Measurements from ENCODE around the gene NNAT. TPM values are rescaled to one million over a fixed set of nuclear protein-coding genes. Genes with fewer than 3 reads are reported as not detected.
A peak's percentile ranks its signal among the peaks of the same experiment; 100 is the strongest.
"Not testable (repeated sequence)": the region's sequence is repeated elsewhere in the genome, so short reads cannot be mapped to it uniquely, and the experiment has no call there.

The NNAT gene, protein sequence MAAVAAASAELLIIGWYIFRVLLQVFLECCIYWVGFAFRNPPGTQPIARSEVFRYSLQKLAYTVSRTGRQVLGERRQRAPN
- total RNA-seq = 10 to 100 TPM in 1 of 4 donors, 1 to 10 TPM in 1, not detected in 2; 1.5 to 10.5 TPM

DNA sequence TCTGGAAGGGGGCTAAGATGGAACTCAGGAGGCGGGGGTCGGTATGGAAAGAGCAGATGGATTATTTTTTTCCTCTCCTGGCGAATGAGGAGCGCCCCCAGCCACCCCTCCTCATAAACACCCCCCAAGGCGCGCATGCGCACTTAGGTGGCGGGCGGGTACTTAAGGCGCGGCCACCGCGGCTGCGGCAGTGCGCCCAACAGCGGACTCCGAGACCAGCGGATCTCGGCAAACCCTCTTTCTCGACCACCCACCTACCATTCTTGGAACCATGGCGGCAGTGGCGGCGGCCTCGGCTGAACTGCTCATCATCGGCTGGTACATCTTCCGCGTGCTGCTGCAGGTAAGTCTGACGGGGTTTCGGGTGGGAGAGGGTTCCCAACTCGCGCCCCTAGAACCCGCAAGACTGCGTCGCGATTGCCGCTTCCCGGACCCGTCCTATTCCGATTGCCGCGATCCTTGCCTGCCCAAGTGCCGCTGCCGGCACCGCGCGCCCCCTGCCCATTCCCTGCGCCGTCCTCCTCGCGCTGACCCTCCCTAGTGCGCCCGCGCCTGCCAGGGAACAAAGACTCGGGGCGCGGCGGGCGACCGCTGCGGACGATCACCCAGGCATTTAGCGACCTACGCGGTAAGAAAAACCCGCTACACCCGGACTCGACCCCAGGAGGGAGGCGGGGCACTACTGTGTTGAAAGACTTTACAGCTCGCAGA, at the start of gene NNAT:
NNAT (plus strand) TSS at position 190 of the 711 bp plus-strand sequence; CDS start at position 272, 82 bp downstream.
- no peak for DNase-seq
- intact Hi-C loops (cut with DNase I; ENCODE audit: low total_unique reads) = loop anchor here (10.0 kb wide), 1 partner anchor 136 kb away; no protein-coding TSS in a partner anchor
- Histone ChIP-seq H3K9me3 (no peaks in the 10 kb centered on the region), H3K27ac (no peak within 1 kb of the TSS), H3K4me1 (peaks cover 0 to under 1% of the 10 kb centered on the region in 2 donors), H3K27me3 (no peaks in the 10 kb centered on the region), H3K36me3 (no peaks in the 10 kb centered on the region), H3K4me3 (peak within 1 kb of the TSS; percentile 11 to 15)
- TF ChIP-seq POLR2A (IDR thresholded peaks at IDR 0.05) = no peak
- TF ChIP-seq, protein P1, sequence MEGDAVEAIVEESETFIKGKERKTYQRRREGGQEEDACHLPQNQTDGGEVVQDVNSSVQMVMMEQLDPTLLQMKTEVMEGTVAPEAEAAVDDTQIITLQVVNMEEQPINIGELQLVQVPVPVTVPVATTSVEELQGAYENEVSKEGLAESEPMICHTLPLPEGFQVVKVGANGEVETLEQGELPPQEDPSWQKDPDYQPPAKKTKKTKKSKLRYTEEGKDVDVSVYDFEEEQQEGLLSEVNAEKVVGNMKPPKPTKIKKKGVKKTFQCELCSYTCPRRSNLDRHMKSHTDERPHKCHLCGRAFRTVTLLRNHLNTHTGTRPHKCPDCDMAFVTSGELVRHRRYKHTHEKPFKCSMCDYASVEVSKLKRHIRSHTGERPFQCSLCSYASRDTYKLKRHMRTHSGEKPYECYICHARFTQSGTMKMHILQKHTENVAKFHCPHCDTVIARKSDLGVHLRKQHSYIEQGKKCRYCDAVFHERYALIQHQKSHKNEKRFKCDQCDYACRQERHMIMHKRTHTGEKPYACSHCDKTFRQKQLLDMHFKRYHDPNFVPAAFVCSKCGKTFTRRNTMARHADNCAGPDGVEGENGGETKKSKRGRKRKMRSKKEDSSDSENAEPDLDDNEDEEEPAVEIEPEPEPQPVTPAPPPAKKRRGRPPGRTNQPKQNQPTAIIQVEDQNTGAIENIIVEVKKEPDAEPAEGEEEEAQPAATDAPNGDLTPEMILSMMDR (IDR thresholded peaks at IDR 0.05) = no peak

DNA sequence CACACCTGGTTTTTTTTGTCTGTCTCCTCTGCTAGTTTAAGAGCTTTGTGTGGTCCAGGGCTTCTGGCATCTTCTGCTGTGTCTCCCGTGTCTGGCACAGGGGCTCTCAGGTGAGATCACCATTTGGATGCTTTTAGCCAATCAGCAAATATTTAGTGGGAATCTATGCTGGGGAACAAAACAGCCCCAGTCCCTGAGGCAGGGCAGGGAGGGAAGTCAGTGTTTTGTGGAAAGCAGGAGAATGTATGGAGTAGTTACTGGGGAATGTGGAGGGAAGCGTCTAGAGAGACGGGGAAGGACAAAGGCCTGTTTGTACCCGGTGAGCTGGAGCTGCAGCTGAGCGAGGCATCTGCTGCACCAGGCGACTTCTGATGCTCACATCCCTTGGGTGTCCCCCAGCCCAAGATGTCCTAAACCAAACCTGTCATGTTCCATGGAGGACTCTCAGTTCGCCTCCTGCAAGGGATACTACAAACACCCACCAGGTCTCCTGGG, 49.3 kb upstream of the NNAT start:
- intact Hi-C loops (cut with DNase I; ENCODE audit: low total_unique reads) = no loop called here
- TF ChIP-seq, protein P1 (IDR thresholded peaks at IDR 0.05) = no peak
- DNase-seq = no peak
- H3K27ac ChIP-seq = no peak overlapping the region
- no peaks in the 10 kb centered on the region for H3K4me1 ChIP-seq
- H3K9me3 ChIP-seq = no peaks in the 10 kb centered on the region
- no peak overlapping the region for H3K4me3 ChIP-seq
- H3K27me3 ChIP-seq = no peaks in the 10 kb centered on the region
- H3K36me3 ChIP-seq = no peaks in the 10 kb centered on the region

DNA sequence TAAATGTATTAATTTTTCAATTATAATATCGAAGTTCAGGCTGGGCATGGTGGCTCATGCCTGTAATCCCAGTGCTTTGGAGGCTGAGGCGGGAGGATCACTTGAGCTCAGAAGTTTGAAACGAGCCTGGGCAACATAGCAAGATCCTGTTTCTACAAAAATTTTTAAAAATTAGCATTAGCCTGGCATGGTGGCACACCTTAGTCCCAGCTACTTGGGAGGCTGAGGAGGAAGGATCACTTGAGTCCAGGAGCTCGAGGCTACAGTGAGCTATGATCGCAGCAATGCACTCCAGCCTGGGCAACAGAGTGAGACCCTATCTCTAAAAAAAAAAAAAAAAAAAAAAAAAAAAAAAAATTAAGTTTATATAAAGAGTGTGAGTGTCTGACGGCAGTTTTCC, 48.6 kb upstream of the NNAT start:
- H3K4me3 ChIP-seq; H3K36me3 ChIP-seq; H3K27me3 ChIP-seq; DNase-seq; H3K4me1 ChIP-seq; intact Hi-C loops (cut with DNase I; ENCODE audit: low total_unique reads); H3K27ac ChIP-seq; H3K9me3 ChIP-seq: not testable (repeated sequence)

- Histone ChIP-seq H3K4me1 (no peaks in the 10 kb centered on the region), H3K9me3 (no peaks in the 10 kb centered on the region), H3K27ac (no peak overlapping the region), H3K27me3 (no peaks in the 10 kb centered on the region), H3K4me3 (no peak overlapping the region), H3K36me3 (no peaks in the 10 kb centered on the region)
- DNase-seq = no peak
- TF ChIP-seq POLR2A (IDR thresholded peaks at IDR 0.05) = no peak
- TF ChIP-seq, protein P1 (IDR thresholded peaks at IDR 0.05) = no peak
- intact Hi-C loops (cut with DNase I; ENCODE audit: low total_unique reads) = no loop called here
These were observed 47.6 kb upstream of the NNAT start for GRCh38 chr20:37473249-37474000.

- H3K36me3 ChIP-seq = no peaks in the 10 kb centered on the region
- no peaks in the 10 kb centered on the region for H3K9me3 ChIP-seq
- H3K4me1 ChIP-seq = no peaks in the 10 kb centered on the region
- DNase-seq = no peak
- H3K27ac ChIP-seq = no peak overlapping the region
- intact Hi-C loops (cut with DNase I; ENCODE audit: low total_unique reads) = no loop called here
- no peak for TF ChIP-seq POLR2A (IDR thresholded peaks at IDR 0.05)
- TF ChIP-seq, protein P1 (IDR thresholded peaks at IDR 0.05) = no peak
- no peaks in the 10 kb centered on the region for H3K27me3 ChIP-seq
- H3K4me3 ChIP-seq = no peak overlapping the region
These were observed 46.7 kb upstream of the NNAT start for GRCh38 chr20:37474386-37474785.

Data from uterus (tissue), 4 donors.